ENCODE measurements around the gene POMGNT2. TPM values are rescaled to one million over a fixed set of nuclear protein-coding genes. Genes with fewer than 3 reads are reported as not detected.
A peak's percentile ranks its signal among the peaks of the same experiment; 100 is the strongest.
"Not testable (repeated sequence)": the region's sequence is repeated elsewhere in the genome, so short reads cannot be mapped to it uniquely, and the experiment has no call there.

POMGNT2 gene
- total RNA-seq, 2 donors from 2014 or later = 3.2 to 5.9 TPM

DNA sequence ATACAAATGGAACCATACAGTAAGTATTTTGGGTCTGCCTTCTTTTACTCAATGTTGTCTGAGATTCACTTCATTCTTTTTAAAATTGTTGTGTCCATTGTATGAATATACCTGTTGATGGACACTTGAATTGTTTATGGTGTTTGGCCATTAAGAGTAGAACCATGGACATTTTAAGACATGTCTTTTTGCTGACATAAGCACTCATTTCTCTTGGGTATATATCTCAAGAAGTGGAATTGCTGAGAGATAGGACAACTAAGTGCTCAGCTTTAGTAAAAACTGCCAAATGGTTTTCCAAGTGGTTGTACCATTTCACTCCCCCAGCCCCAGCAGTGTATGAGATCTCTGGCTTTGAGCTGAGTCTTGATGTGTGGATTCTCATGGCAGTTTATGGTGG, 28.2 kb downstream of the POMGNT2 start:
- ATAC-seq (no peak), DNase-seq (no peak)
- Mint-ChIP-seq H3K36me3 (ENCODE audit: low read depth) (peaks cover 6% of the 10 kb centered on the region), H3K4me3 (no peak overlapping the region), H3K27ac (no peak overlapping the region), H3K27me3 (peaks cover 3% of the 10 kb centered on the region), H3K4me1 (no peaks in the 10 kb centered on the region)
- H3K9me3 ChIP-seq (ENCODE audit: control insufficient read depth, low read length, poor library complexity, severe bottlenecking) = no peaks in the 10 kb centered on the region

DNA sequence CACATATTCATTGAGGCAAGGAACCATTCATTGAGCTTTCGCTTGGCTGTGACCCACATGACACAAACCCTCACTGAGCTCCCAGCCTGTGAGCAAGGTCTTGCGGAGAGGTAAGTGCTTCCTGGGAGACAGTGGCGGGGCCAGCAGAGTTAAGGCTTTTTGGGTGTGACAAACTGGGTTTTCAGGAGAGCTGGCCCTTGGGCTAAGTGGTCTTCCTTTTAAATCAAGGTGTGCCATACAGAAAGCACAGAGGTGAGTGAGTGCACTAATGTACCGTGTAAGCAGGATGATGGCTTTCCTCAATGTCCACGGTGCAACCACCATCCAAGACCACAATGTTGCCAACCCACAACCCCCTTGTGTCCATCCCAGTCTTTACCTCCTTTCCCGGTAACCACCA, 28.6 kb downstream of the POMGNT2 start:
- Mint-ChIP-seq H3K36me3 (ENCODE audit: low read depth) (peaks cover 6% of the 10 kb centered on the region), H3K4me1 (no peaks in the 10 kb centered on the region), H3K4me3 (no peak overlapping the region), H3K27ac (no peak overlapping the region), H3K27me3 (peaks cover 7% of the 10 kb centered on the region)
- no peaks in the 10 kb centered on the region for H3K9me3 ChIP-seq (ENCODE audit: control insufficient read depth, low read length, poor library complexity, severe bottlenecking)
- ATAC-seq (no peak), DNase-seq (no peak)

DNA sequence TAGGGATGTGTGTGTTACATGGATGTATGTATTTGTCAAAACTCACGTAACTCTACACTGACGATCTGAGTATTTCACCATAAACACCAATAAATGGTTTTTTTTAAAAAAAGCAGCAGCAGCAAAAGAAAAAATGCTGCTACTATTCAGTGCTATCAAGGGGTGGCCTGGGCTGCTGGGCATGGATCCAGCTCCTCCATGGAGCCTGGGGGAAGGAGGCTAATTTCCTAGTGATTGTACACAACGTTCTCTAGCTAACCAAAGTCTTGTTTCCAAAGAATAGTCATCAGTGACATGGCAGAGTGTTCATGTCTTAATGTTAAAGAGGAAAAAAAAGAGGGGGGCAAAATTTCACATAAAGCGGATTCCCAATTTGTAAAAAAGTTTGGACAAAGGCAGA, 29.0 kb downstream of the POMGNT2 start:
- Mint-ChIP-seq H3K4me3 (no peak overlapping the region), H3K4me1 (no peaks in the 10 kb centered on the region), H3K27ac (no peak overlapping the region), H3K36me3 (ENCODE audit: low read depth) (peaks cover 6% of the 10 kb centered on the region), H3K27me3 (peaks cover 8% of the 10 kb centered on the region)
- ATAC-seq (no peak), DNase-seq (no peak)
- H3K9me3 ChIP-seq (ENCODE audit: control insufficient read depth, low read length, poor library complexity, severe bottlenecking) = no peaks in the 10 kb centered on the region

DNA sequence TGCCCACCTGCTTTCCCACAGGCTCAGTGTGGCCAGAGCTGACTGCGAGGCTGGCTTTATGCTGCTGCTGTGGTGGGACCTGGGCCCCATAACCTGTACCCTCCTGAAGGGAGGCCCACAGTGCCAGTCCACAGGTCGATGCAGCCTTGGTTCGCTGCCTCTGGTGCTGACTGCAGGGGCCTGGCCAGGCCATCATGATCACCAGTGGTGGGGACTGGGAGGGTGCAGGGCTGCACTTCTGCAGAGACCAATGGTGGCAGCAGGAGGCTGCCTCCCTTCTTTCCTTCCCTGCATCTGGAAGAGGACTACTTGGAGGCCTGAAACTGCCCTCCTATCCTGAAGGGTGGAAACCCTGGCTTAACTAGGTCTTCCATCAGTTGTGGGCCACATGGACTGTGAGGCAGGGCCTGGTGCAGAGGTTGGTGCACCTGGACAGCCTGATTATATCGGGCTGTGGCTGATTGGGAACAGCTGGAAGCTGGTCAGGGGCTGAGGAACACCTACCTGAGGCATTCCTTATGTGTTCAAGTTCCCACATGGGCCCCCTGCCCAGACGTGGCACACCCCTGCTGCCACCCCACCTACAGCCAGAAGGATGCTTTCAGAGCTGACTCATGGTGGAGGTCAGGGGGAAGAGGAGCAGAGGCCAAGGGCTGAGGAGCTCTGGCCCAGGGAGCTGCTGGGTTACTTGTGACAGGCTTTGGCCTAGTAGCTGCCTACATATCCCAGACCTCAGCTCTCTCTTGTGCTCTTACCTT, 29.8 kb downstream of the POMGNT2 start:
- ATAC-seq = no peak
- H3K27me3 Mint-ChIP-seq = peaks cover 8% of the 10 kb centered on the region

DNA sequence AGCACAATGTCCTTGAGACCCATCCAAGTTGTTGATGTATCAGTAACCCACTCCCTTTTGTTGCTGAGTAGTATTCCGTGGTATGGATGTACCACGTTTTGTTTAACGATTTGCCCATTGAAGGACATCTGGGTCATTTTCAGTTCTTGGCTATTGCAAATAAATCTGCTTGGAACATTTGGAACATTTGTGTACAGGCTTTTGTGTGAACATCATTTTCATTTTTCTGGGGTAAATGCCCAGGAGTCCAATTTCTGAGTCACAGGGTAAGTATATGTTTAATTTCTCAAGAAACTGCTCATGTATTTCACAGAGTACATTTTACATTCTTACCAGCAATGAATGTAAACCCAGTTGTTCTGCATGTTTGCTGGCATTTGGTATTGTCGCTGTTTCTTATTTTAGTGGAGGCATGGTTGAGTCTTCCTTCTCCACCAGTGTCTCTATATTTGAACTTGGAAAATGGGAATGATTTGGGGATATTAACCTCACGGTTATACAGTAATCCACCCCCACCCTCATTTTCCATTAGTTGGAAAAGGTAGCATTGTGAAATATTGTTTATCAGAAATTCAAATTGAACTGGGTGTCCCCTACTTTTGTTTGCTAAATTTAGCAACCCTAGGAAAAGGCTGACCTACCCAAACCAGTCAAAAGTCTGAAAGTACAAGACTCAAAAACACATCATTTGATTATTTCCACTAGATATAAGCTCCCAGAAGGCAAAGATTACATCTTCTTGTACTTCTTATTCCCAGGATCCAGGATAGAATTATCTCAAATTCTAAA, 30.8 kb downstream of the POMGNT2 start:
- Mint-ChIP-seq H3K27me3 (peaks cover 8% of the 10 kb centered on the region), H3K27ac (no peak overlapping the region), H3K4me3 (no peak overlapping the region), H3K4me1 (no peaks in the 10 kb centered on the region), H3K36me3 (ENCODE audit: low read depth) (peaks cover 3% of the 10 kb centered on the region)
- ATAC-seq = no peak
- H3K9me3 ChIP-seq (ENCODE audit: control insufficient read depth, low read length, poor library complexity, severe bottlenecking) = no peaks in the 10 kb centered on the region
- no peak for DNase-seq

More for the DNA sequence above, 29.8 kb downstream of the POMGNT2 start:
- Mint-ChIP-seq H3K4me1 (no peaks in the 10 kb centered on the region), H3K27ac (no peak overlapping the region), H3K36me3 (ENCODE audit: low read depth) (peaks cover 6% of the 10 kb centered on the region), H3K4me3 (no peak overlapping the region)
- no peaks in the 10 kb centered on the region for H3K9me3 ChIP-seq (ENCODE audit: control insufficient read depth, low read length, poor library complexity, severe bottlenecking)
- no peak for DNase-seq

DNA sequence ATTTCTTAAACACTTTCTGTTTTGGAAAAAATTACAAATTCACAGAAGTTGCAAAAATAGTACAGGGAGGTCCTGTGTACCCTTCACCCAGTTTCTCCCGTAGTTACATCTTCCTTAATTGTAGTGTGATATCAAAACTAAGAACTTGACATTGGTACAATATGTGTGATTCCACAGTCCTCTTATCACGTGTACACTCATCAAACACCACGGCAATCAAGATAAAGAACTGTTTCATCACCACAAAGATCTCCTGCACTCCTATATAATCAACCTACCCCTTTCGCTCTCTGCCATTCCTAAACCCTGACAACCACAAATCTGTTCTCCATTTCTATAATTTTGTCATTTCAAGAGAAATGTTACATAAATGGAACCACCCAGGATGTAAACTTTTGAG, 31.4 kb downstream of the POMGNT2 start:
- no peak for DNase-seq
- H3K27ac Mint-ChIP-seq = no peak overlapping the region
- H3K27me3 Mint-ChIP-seq = peaks cover 8% of the 10 kb centered on the region
- H3K36me3 Mint-ChIP-seq (ENCODE audit: low read depth) = peaks cover 3% of the 10 kb centered on the region
- no peaks in the 10 kb centered on the region for H3K9me3 ChIP-seq (ENCODE audit: control insufficient read depth, low read length, poor library complexity, severe bottlenecking)
- peak overlapping the region; percentile 33 for H3K4me3 Mint-ChIP-seq
- no peak for ATAC-seq
- no peaks in the 10 kb centered on the region for H3K4me1 Mint-ChIP-seq

DNA sequence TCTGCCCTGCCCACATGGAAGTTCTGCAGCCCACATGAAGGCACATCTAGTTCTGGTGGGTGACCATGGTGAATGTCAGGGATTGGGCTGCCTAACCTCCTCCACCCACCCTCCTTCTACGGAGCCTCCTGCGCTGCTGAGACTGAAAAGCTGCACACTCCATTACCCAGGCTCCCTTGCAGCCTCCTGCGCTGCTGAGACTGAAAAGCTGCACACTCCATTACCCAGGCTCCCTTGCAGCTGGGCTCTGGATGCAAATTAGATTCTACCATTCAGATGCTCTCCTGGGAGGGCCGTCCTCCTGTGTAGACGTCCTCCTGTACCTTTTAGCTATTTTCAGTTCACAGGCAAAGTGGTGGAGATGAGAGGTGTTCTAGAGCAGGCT, 32.1 kb downstream of the POMGNT2 start:
- H3K9me3 ChIP-seq (ENCODE audit: control insufficient read depth, low read length, poor library complexity, severe bottlenecking) = no peaks in the 10 kb centered on the region
- H3K27me3 Mint-ChIP-seq = peaks cover 8% of the 10 kb centered on the region
- peaks cover 2% of the 10 kb centered on the region for H3K36me3 Mint-ChIP-seq (ENCODE audit: low read depth)
- DNase-seq (no peak), ATAC-seq (no peak)
- no peak overlapping the region for H3K27ac Mint-ChIP-seq
- no peaks in the 10 kb centered on the region for H3K4me1 Mint-ChIP-seq
- H3K4me3 Mint-ChIP-seq = no peak overlapping the region

DNA sequence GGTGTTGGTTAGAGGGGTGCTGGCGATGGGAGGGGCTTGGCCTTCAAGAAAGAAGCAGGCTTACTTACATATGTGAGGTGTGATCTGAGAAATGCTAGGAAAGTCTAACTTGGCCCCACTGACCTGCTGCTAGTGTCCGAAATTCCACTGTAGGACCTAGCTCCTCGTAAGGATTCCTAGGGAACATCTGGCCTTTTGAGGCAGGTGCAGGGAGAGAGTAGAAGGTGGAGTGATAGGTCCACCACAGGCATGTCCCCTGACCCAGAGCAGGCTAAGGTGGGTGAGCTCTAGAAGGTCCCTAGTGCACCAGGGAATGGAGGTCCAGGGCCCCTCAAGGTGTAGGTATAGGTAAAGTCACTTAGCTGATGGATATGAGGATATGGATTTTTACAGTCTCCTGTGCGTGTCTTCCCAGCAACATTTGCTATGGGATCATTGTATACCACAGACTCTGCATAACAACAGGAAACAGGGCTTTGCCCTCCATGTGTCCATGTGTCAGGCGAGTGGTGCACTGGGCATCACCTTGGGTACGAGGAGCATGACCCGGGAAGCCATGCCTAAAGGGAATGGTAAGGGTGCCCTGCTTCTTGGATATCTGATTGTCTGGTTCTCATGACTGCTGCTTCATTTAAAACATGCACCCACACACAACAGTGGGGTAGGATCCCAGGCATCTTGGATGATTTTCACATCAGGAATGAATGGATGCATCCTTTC, 32.6 kb downstream of the POMGNT2 start:
- H3K4me3 Mint-ChIP-seq = no peak overlapping the region

DNA sequence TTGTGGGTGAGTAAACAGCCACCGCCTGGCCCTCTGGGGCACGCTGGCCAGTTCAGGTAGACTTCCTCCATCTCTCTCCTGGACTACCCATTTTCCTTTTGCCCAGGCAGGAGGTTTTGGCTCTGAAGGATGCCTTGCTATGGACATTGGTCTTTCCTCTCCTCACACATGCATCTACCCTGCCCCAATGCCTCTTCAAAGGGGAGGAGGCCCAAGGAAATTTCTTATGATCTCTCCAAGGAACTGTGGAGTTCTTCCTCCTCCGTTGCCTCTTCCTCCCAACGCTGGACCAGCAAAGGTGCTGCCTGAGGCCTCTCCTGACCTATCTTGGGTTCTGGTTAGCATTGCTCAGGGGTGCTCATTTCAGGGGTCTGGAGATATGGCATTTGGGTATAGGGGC, 33.5 kb downstream of the POMGNT2 start:
- ATAC-seq = no peak

More for the DNA sequence above, 32.6 kb downstream of the POMGNT2 start:
- no peak for ATAC-seq
- H3K4me1 Mint-ChIP-seq = no peaks in the 10 kb centered on the region
- no peak overlapping the region for H3K27ac Mint-ChIP-seq
- no peaks in the 10 kb centered on the region for H3K36me3 Mint-ChIP-seq (ENCODE audit: low read depth)
- H3K9me3 ChIP-seq (ENCODE audit: control insufficient read depth, low read length, poor library complexity, severe bottlenecking) = no peaks in the 10 kb centered on the region
- DNase-seq = no peak
- peaks cover 8% of the 10 kb centered on the region for H3K27me3 Mint-ChIP-seq

DNA sequence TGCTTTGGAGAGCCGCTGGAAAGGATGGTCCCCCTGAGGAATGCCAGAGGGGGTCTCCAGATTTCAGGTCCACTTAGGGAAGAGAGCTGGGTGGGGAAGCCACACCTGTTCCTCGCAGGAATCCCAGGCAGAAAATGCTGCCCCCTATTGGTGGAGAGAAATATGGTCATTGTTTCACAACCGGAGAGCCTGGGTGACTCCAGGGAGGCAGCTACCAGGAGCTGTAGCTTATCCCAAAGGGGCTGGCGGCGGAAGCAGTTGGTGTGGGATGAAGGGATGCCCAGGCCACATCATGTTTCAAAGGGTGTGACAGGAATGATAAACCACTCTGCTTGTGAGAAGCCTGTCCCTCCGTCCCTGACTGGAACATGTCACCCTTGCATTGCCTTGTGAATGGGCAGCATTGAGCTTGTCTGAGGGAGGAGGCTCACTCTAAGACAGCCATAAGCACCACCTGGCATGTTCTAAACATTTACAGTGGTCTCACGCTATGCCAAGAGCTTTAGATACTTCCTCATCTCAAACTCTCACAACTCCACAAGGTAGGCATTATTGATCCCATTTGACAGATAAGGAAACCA, 34.5 kb downstream of the POMGNT2 start:
- peak in 1 of 3 donors; percentile 15 for DNase-seq

More for the DNA sequence above, 33.5 kb downstream of the POMGNT2 start:
- Mint-ChIP-seq H3K4me1 (no peaks in the 10 kb centered on the region), H3K27me3 (peaks cover 8% of the 10 kb centered on the region), H3K36me3 (ENCODE audit: low read depth) (no peaks in the 10 kb centered on the region), H3K27ac (no peak overlapping the region), H3K4me3 (no peak overlapping the region)
- H3K9me3 ChIP-seq (ENCODE audit: control insufficient read depth, low read length, poor library complexity, severe bottlenecking) = no peaks in the 10 kb centered on the region
- no peak for DNase-seq

DNA sequence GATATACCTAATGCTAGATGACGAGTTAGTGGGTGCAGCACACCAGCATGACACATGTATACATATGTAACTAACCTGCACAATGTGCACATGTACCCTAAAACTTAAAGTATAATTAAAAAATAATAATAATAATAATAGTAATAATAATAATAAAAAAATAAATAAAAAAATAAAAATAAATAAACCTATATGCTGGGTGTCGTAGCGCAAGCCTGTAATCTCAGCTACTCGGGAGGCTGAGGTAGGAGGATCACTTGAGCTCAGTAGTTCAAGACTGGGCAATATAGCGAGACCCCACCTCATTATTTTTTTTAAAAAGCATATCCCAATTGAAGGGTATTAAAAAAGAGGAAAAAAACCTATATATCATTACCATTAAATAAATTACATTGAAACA, 35.2 kb downstream of the POMGNT2 start:
- not testable (repeated sequence) for H3K4me1 Mint-ChIP-seq; H3K9me3 ChIP-seq (ENCODE audit: control insufficient read depth, low read length, poor library complexity, severe bottlenecking); H3K27me3 Mint-ChIP-seq; ATAC-seq; H3K4me3 Mint-ChIP-seq; H3K36me3 Mint-ChIP-seq (ENCODE audit: low read depth); H3K27ac Mint-ChIP-seq; DNase-seq

More for the DNA sequence above, 34.5 kb downstream of the POMGNT2 start:
- ATAC-seq = no peak
- Mint-ChIP-seq H3K27me3 (peaks cover 8% of the 10 kb centered on the region), H3K4me1 (no peaks in the 10 kb centered on the region), H3K36me3 (ENCODE audit: low read depth) (no peaks in the 10 kb centered on the region), H3K4me3 (no peak overlapping the region), H3K27ac (no peak overlapping the region)
- H3K9me3 ChIP-seq (ENCODE audit: control insufficient read depth, low read length, poor library complexity, severe bottlenecking) = no peaks in the 10 kb centered on the region

DNA sequence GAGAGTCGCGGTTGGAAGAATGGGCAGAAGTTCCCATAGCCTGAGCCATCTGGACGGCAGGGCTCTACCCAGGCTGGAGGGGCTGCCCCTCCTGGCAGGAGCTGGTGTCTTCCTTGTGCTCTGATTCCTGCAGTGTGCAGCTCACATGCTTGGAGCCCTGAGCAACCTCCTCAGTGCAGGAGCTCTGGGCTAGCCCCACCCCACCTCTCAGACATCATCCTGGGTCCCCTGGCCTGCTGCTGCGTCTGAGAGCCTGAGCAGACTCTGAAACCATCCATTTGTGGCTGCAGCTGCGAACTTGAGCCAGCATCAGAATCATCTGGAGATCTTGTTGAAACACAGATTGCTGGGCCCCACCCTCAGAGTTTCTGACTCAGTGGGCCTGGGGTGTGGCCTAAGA, 42.8 kb downstream of the POMGNT2 start:
- peaks cover 10% of the 10 kb centered on the region for H3K4me1 Mint-ChIP-seq
- ATAC-seq = no peak

DNA sequence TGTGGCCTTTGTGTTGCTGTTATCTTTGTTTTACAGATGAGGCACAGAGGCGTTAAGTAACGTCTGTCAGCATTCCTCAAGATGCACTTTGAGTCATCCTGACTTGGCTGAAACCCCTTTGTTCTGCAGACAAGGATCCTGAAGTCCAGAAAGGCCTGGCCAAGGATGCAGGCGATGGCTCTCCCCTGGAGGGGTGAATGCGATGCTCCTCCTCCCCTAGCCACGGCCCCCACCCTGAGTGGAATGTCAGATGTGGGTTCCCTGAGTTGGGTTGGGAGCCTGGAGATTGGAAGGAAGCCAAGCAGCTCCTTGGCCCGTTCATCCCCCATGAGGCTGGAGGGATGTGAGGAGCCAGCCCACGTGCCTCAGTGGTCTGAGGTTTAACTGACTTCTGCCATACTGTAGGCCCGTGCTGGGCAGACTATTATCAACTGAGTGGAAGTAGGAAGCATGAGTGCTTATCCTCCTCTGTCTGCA, 43.3 kb downstream of the POMGNT2 start:
- H3K9me3 ChIP-seq (ENCODE audit: control insufficient read depth, low read length, poor library complexity, severe bottlenecking) = no peaks in the 10 kb centered on the region
- DNase-seq = no peak
- Mint-ChIP-seq H3K4me3 (no peak overlapping the region), H3K4me1 (peaks cover 10% of the 10 kb centered on the region), H3K36me3 (ENCODE audit: low read depth) (no peaks in the 10 kb centered on the region), H3K27ac (no peak overlapping the region), H3K27me3 (peaks cover 6% of the 10 kb centered on the region)
- ATAC-seq = no peak

More for the DNA sequence above, 42.8 kb downstream of the POMGNT2 start:
- Mint-ChIP-seq H3K4me3 (no peak overlapping the region), H3K27me3 (peaks cover 6% of the 10 kb centered on the region), H3K36me3 (ENCODE audit: low read depth) (no peaks in the 10 kb centered on the region), H3K27ac (no peak overlapping the region)
- no peak for DNase-seq
- H3K9me3 ChIP-seq (ENCODE audit: control insufficient read depth, low read length, poor library complexity, severe bottlenecking) = no peaks in the 10 kb centered on the region

Data from T-helper 17 cell (primary cell).